Endothelial cell (in vitro differentiated cells): Measurements from ENCODE around the gene PERM1. TPM values are rescaled to one million over a fixed set of nuclear protein-coding genes. Genes with fewer than 3 reads are reported as not detected.
A peak's percentile ranks its signal among the peaks of the same experiment; 100 is the strongest.

ENCODE experiments used
- DNase-seq: peaks from one replicate; pipeline ENCODE4 v3.0.0; 2021; ENCODE audit warnings: low spot score
- H3K27ac Mint-ChIP-seq: one replicate; pipeline ENCODE4 v1.8.0; 2021; ENCODE audit warnings: mixed read lengths, inconsistent platforms; ENCODE audit not compliant: unreplicated experiment
- H3K27me3 Mint-ChIP-seq: one replicate; pipeline ENCODE4 v1.8.0; 2021; ENCODE audit warnings: mild to moderate bottlenecking, moderate library complexity, mixed read lengths, inconsistent platforms; ENCODE audit not compliant: unreplicated experiment
- H3K36me3 Mint-ChIP-seq: one replicate; pipeline ENCODE4 v1.8.0; 2021; ENCODE audit warnings: mild to moderate bottlenecking, low read depth, mixed read lengths, inconsistent platforms; ENCODE audit not compliant: unreplicated experiment
- H3K4me1 Mint-ChIP-seq: one replicate; pipeline ENCODE4 v1.8.0; 2021; ENCODE audit warnings: mild to moderate bottlenecking, mixed read lengths, inconsistent platforms; ENCODE audit not compliant: unreplicated experiment
- H3K4me3 Mint-ChIP-seq: one replicate; pipeline ENCODE4 v1.8.0; 2021; ENCODE audit warnings: mild to moderate bottlenecking, mixed read lengths, inconsistent platforms; ENCODE audit not compliant: unreplicated experiment
- H3K9me3 Mint-ChIP-seq: one replicate; pipeline ENCODE4 v1.8.0; 2021; ENCODE audit warnings: mixed read lengths, inconsistent platforms; ENCODE audit not compliant: unreplicated experiment
- CTCF ChIP-seq: fragments of 200-600 bp; sonication (generic); IDR thresholded peaks from one replicate; pipeline ENCODE4 v1.5.0; 2021; ENCODE audit warnings: antibody characterized with exemption; ENCODE audit not compliant: unreplicated experiment
- total RNA-seq: library from RNA; stranded (reverse); fragmentation: NEBNext Ultra II Directional; extraction: Animal tissue kit (Norgen Biotek cat#: 25700); gene quantifications from one replicate; pipeline ENCODE4 v1.2.1, GENCODE V29; 2021; ENCODE audit not compliant: unreplicated experiment

Gene PERM1
- total RNA-seq, 1 donor from 2014 or later = not detected

GRCh38 chr1:974293-974640 lies 7.6 kb downstream of the PERM1 start:
- no peaks in the 10 kb centered on the region for H3K9me3 Mint-ChIP-seq
- no peak overlapping the region for H3K27ac Mint-ChIP-seq
- no peak for DNase-seq
- no peak overlapping the region for H3K4me3 Mint-ChIP-seq
- no peak for TF ChIP-seq CTCF
- peaks cover 18% of the 10 kb centered on the region for H3K27me3 Mint-ChIP-seq
- peaks cover 3% of the 10 kb centered on the region for H3K36me3 Mint-ChIP-seq
- peaks cover 3% of the 10 kb centered on the region for H3K4me1 Mint-ChIP-seq

GRCh38 chr1:973459-974292 lies 8.2 kb downstream of the PERM1 start:
- no peak overlapping the region for H3K27ac Mint-ChIP-seq
- no peak overlapping the region for H3K4me3 Mint-ChIP-seq
- no peak for DNase-seq
- H3K4me1 Mint-ChIP-seq = peaks cover 3% of the 10 kb centered on the region
- no peaks in the 10 kb centered on the region for H3K9me3 Mint-ChIP-seq
- TF ChIP-seq CTCF = no peak
- peaks cover 3% of the 10 kb centered on the region for H3K36me3 Mint-ChIP-seq
- H3K27me3 Mint-ChIP-seq = peaks cover 22% of the 10 kb centered on the region

- no peak for TF ChIP-seq CTCF
- H3K4me1 Mint-ChIP-seq = no peaks in the 10 kb centered on the region
These were observed 9.0 kb downstream of the PERM1 start for GRCh38 chr1:972726-973458.

GRCh38 chr1:971751-972506 lies 10.0 kb downstream of the PERM1 start:
- no peak overlapping the region for H3K4me3 Mint-ChIP-seq
- peaks cover 24% of the 10 kb centered on the region for H3K27me3 Mint-ChIP-seq
- peak; percentile 7 for DNase-seq
- H3K27ac Mint-ChIP-seq = no peak overlapping the region
- H3K9me3 Mint-ChIP-seq = no peaks in the 10 kb centered on the region
- no peak for TF ChIP-seq CTCF
- no peaks in the 10 kb centered on the region for H3K36me3 Mint-ChIP-seq
- H3K4me1 Mint-ChIP-seq = no peaks in the 10 kb centered on the region

More at GRCh38 chr1:972726-973458, 9.0 kb downstream of the PERM1 start:
- no peak for DNase-seq
- no peaks in the 10 kb centered on the region for H3K9me3 Mint-ChIP-seq
- H3K36me3 Mint-ChIP-seq = no peaks in the 10 kb centered on the region
- H3K27me3 Mint-ChIP-seq = peaks cover 24% of the 10 kb centered on the region
- no peak overlapping the region for H3K27ac Mint-ChIP-seq
- H3K4me3 Mint-ChIP-seq = no peak overlapping the region
